Keratinocyte (primary cell): Measurements from ENCODE around the gene MSANTD1.

ENCODE experiments used
- EZH2 ChIP-seq: IDR thresholded peaks from one replicate; pipeline ENCODE4 v1.6.1; 2012; ENCODE audit warnings: inconsistent platforms, mild to moderate bottlenecking, low read length, moderate library complexity
- TF ChIP-seq, protein P1 (sequence below), 3 experiments: IDR thresholded peaks in 1 of 3; conservative IDR thresholded peaks in 1 of 3; optimal IDR thresholded peaks in 1 of 3; 2 replicates in 2 of 3; 3 replicates in 1 of 3; pipeline versions ENCODE3 to v1.5.1; 2011; ENCODE audit warnings: low read length in 3 of 3, mild to moderate bottlenecking in 3 of 3, moderate library complexity in 2 of 3, control low read depth in 1 of 3, inconsistent platforms in 1 of 3; ENCODE audit not compliant: insufficient read depth in 2 of 3; ENCODE audit errors: extremely low read depth in 1 of 3

DNA sequence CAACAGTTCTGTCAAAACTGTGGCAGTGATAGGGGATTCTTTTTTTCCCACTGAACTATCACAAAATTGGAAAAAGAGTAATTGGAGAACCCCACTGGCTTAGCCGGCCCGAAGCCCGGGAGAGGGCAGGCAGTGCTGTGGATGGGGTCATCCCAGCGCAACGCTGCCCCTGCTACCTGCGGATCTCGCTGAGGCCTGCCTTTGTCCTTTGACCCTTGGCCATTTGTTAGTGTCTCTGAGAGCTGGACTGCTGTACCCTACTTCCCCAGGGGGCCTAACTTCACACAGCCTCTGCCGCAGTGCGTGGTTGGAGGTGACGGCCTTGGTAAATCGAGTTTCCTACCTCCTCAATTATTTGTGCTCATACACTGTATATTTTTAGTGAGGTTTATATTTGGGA lies 43.0 kb upstream of the MSANTD1 start:
- TF ChIP-seq, protein P1, sequence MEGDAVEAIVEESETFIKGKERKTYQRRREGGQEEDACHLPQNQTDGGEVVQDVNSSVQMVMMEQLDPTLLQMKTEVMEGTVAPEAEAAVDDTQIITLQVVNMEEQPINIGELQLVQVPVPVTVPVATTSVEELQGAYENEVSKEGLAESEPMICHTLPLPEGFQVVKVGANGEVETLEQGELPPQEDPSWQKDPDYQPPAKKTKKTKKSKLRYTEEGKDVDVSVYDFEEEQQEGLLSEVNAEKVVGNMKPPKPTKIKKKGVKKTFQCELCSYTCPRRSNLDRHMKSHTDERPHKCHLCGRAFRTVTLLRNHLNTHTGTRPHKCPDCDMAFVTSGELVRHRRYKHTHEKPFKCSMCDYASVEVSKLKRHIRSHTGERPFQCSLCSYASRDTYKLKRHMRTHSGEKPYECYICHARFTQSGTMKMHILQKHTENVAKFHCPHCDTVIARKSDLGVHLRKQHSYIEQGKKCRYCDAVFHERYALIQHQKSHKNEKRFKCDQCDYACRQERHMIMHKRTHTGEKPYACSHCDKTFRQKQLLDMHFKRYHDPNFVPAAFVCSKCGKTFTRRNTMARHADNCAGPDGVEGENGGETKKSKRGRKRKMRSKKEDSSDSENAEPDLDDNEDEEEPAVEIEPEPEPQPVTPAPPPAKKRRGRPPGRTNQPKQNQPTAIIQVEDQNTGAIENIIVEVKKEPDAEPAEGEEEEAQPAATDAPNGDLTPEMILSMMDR (optimal IDR thresholded peaks at IDR 0.05 in 1 of 3, IDR thresholded peaks at IDR 0.05 in 1 of 3, conservative IDR thresholded peaks at IDR 0.05 in 1 of 3; ENCODE audit: extremely low read depth in 1 of 3, insufficient read depth in 2 of 3, low read length in 3 of 3), result no peak
- no peak for TF ChIP-seq EZH2
